Ishikawa (cell line): ENCODE measurements around the gene MSRB3.

Source experiments
- CEBPB ChIP-seq: IDR thresholded peaks from 2 replicates; pipeline ENCODE4 v1.6.1; 2012
- CREB1 ChIP-seq: IDR thresholded peaks from 2 replicates; pipeline ENCODE4 v1.6.1; 2012; ENCODE audit warnings: low read depth
- EGR1 ChIP-seq: IDR thresholded peaks from 2 replicates; pipeline ENCODE4 v1.6.1; 2012
- EP300 ChIP-seq: IDR thresholded peaks from 2 replicates; pipeline ENCODE4 v1.6.1; 2012; ENCODE audit warnings: borderline replicate concordance
- FOXM1 ChIP-seq: IDR thresholded peaks from 2 replicates; pipeline ENCODE4 v1.6.1; 2012; ENCODE audit warnings: low read depth, borderline replicate concordance
- NFIC ChIP-seq: IDR thresholded peaks from 2 replicates; pipeline ENCODE4 v1.6.1; 2012
- RAD21 ChIP-seq: IDR thresholded peaks from 2 replicates; pipeline ENCODE4 v1.6.1; 2012; ENCODE audit warnings: low read depth
- REST ChIP-seq: IDR thresholded peaks from 2 replicates; pipeline ENCODE4 v1.6.1; 2012; ENCODE audit warnings: low read depth, mild to moderate bottlenecking
- TAF1 ChIP-seq: IDR thresholded peaks from 2 replicates; pipeline ENCODE4 v1.6.1; 2012; ENCODE audit warnings: low read depth, mild to moderate bottlenecking
- TCF12 ChIP-seq: IDR thresholded peaks from 2 replicates; pipeline ENCODE4 v1.6.1; 2012; ENCODE audit warnings: low read depth
- TEAD4 ChIP-seq: IDR thresholded peaks from 2 replicates; pipeline ENCODE4 v1.6.1; 2012
- YY1 ChIP-seq: IDR thresholded peaks from 2 replicates; pipeline ENCODE4 v1.6.1; 2012; ENCODE audit warnings: low read depth
- ZBTB7A ChIP-seq: IDR thresholded peaks from 2 replicates; pipeline ENCODE4 v1.6.1; 2012; ENCODE audit warnings: low read depth
- TF ChIP-seq, protein P1 (sequence below): IDR thresholded peaks from 2 replicates; pipeline ENCODE4 v1.6.1; 2012
- TF ChIP-seq, protein P2 (sequence below): IDR thresholded peaks from 2 replicates; pipeline ENCODE4 v1.6.1; 2012

Gene MSRB3

DNA sequence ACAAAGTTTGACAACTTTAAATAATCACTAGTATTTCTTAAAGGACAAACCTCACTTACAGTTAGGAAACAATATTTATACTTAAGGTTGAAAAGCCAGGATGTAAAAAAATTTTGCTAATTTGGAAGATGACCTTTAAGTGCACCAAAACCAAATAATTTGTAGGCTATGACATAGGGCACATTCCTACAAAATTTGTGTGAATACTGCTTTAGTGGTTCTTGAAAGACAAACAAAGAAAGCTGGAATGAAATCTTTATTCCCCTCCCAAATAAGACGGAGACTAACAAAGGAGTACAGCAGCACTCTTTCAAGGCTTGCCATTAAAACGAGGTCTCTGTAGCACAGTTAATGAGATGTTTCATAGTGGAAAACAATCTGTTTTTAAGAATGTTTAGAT lies 45.6 kb downstream of the MSRB3 start:
- TF ChIP-seq NFIC: no peak
- TF ChIP-seq REST: no peak
- TF ChIP-seq CEBPB: no peak
- TF ChIP-seq TEAD4: no peak
- TF ChIP-seq EP300: no peak
- TF ChIP-seq TCF12: no peak
- no peak for TF ChIP-seq EGR1
- TF ChIP-seq RAD21: no peak
- no peak for TF ChIP-seq CREB1
- TF ChIP-seq TAF1: no peak
- TF ChIP-seq YY1: no peak

DNA sequence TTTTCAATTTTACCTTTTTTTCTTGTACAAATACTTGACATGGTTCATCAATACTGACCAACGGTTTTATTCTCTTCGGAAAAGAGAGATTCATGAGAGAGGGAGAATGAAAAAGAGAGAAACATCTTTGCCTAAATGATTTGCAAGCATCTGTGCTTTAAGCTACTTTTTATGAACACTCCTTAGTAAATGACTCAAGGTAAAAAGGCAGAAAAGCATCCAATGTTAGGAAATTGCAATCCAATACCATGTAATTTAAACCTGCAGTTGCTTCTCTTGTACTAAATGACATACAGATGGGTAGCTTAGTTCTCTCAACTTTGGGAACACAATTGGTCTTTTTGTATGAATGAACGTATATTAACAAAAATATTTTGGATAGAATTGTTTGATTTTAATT lies 46.1 kb downstream of the MSRB3 start:
- TF ChIP-seq FOXM1 (no peak), TEAD4 (no peak), CEBPB (no peak)

- TF ChIP-seq RAD21: 0 out of 2 replicates have a peak, but pooled peaks have one; percentile 5
- TF ChIP-seq ZBTB7A: no peak
- TF ChIP-seq FOXM1: no peak
- no peak for TF ChIP-seq TEAD4
Measured at GRCh38 chr12:65325183-65325582, 46.7 kb downstream of the MSRB3 start.

DNA sequence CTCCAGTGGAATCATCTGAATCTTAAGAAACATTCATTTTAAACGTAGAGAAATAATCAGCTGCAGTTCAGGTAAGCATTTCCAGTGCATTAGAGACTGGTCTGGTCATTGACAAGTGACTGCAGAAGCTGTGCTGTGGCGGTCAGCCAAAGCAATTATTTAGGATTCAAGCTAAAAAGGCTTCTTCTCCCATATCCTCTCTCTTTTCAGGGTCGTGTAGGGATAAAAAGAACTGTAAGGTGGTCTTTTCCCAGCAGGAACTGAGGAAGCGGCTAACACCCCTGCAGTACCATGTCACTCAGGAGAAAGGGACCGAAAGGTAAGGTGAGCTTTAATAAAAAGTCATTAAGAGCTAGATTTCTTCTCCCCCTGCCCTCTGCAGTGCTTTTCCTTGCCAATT lies 48.1 kb downstream of the MSRB3 start:
- TF ChIP-seq YY1 (no peak), CEBPB (no peak), RAD21 (no peak)

GRCh38 chr12:65327207-65328076 lies 49.0 kb downstream of the MSRB3 start:
- TF ChIP-seq ZBTB7A (no peak), CEBPB (no peak), TCF12 (0 out of 2 replicates have a peak, but pooled peaks have one; percentile 34), EP300 (no peak), NFIC (peak; percentile 97), YY1 (no peak), TEAD4 (peak; percentile 86), FOXM1 (no peak)
- TF ChIP-seq, protein P1, sequence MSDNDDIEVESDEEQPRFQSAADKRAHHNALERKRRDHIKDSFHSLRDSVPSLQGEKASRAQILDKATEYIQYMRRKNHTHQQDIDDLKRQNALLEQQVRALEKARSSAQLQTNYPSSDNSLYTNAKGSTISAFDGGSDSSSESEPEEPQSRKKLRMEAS: no peak

GRCh38 chr12:65329721-65330120 lies 51.2 kb downstream of the MSRB3 start:
- TF ChIP-seq EGR1 (no peak), RAD21 (no peak), REST (no peak), YY1 (no peak), TCF12 (no peak), FOXM1 (no peak), CEBPB (no peak), ZBTB7A (no peak), TEAD4 (no peak), EP300 (no peak), NFIC (no peak), CREB1 (no peak), TAF1 (no peak)
- TF ChIP-seq, protein P2, sequence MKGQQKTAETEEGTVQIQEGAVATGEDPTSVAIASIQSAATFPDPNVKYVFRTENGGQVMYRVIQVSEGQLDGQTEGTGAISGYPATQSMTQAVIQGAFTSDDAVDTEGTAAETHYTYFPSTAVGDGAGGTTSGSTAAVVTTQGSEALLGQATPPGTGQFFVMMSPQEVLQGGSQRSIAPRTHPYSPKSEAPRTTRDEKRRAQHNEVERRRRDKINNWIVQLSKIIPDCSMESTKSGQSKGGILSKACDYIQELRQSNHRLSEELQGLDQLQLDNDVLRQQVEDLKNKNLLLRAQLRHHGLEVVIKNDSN: no peak
- TF ChIP-seq, protein P1: no peak

GRCh38 chr12:65330331-65330730 lies 51.8 kb downstream of the MSRB3 start:
- TF ChIP-seq NFIC (peak; percentile 29; the same call in 1 of the 2 replicates), CEBPB (no peak)
- TF ChIP-seq, protein P1: no peak
